ENCODE data around the gene FEM1C. TPM values are rescaled to one million over a fixed set of nuclear protein-coding genes. Genes with fewer than 3 reads are reported as not detected.

Gene FEM1C
- total and polyA plus RNA-seq, 10 donors, result 3.1 to 22.7 (median 16.9) TPM

DNA sequence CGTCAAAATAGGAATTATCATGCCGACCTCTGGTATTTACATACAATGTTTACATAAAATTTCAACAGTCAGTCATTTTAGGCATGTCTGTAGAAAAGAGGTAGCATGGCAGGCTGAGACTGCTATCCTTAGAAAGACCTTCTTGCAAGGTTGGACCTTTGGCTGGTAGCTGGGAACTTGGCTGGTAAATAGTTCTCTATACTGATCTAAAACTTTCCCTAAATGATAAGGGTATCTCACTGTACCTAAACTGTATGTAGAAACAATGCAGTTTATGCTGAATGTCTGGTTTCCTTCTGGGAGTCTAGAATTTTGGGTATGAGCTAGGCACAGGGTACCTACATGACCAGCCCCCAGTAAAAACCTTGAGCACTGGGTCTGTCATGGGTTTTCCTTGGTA is 18.0 kb downstream of the FEM1C start:
- WGBS, 5 donors, result 83 to 95% (median 93%) methylated on average over 2 of the region's 2 CpGs
- intact Hi-C loops (cut with DNase I; ENCODE audit: low total_unique reads), result no loop called here
- no peak overlapping the region for H3K27ac ChIP-seq

DNA sequence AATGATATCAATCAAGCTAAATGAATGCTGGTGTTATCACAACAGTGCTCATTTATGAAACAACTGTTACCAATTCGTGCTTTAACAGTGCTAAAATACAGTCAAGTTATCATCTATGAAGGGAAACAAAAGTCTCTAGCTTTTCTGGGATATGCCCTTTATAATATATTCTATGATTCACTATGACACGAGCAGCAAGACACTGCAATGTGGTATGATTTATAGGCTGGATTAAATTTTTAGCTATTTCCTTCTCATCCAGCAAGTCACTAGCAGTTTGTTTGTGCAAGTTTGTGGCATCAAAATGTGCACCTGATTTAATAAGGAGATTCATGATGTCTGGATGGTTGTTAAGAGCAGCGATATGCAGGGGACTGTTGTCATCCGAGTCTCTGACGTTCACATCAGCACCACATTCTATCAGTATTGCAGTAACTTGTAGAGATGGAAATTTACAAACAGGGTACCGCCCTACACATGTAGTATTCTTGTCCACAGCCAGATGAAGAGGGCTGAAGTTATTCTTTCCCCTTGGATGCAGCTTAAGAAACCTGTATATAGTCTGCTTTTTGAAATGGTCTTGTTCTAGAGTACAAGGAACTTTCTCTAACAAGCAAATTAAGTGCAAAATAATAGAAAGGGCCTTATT is 20.3 kb downstream of the FEM1C start:
- Histone ChIP-seq H3K27ac (no peak overlapping the region), H3K36me3 (peaks cover 0 to 66% (median 19%) of the 10 kb centered on the region in 6 donors), H3K4me3 (no peak overlapping the region), H3K4me1 (peaks cover 0 to 60% (median 16%) of the 10 kb centered on the region in 6 donors), H3K9me3 (no peaks in the 10 kb centered on the region), H3K27me3 (replicated peaks in 1 of 7) (no peaks in the 10 kb centered on the region)
- DNase-seq, result no peak
- TF ChIP-seq POLR2AphosphoS5 (IDR thresholded peaks at IDR 0.05), result no peak
- TF ChIP-seq, protein P1, sequence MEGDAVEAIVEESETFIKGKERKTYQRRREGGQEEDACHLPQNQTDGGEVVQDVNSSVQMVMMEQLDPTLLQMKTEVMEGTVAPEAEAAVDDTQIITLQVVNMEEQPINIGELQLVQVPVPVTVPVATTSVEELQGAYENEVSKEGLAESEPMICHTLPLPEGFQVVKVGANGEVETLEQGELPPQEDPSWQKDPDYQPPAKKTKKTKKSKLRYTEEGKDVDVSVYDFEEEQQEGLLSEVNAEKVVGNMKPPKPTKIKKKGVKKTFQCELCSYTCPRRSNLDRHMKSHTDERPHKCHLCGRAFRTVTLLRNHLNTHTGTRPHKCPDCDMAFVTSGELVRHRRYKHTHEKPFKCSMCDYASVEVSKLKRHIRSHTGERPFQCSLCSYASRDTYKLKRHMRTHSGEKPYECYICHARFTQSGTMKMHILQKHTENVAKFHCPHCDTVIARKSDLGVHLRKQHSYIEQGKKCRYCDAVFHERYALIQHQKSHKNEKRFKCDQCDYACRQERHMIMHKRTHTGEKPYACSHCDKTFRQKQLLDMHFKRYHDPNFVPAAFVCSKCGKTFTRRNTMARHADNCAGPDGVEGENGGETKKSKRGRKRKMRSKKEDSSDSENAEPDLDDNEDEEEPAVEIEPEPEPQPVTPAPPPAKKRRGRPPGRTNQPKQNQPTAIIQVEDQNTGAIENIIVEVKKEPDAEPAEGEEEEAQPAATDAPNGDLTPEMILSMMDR (IDR thresholded peaks at IDR 0.05 in 8 of 11, conservative IDR thresholded peaks at IDR 0.05 in 3 of 11), result no peak
- TF ChIP-seq POLR2A (IDR thresholded peaks at IDR 0.05), result no peak
- WGBS, 5 donors, result 92 to 97% (median 94%) methylated on average over 6 of the region's 6 CpGs
- intact Hi-C loops (cut with DNase I; ENCODE audit: low total_unique reads), result no loop called here

More for the DNA sequence above, 18.0 kb downstream of the FEM1C start:
- no peak overlapping the region for H3K4me3 ChIP-seq
- no peak for DNase-seq
- peaks cover 0 to 70% (median 19%) of the 10 kb centered on the region in 6 donors for H3K36me3 ChIP-seq
- H3K4me1 ChIP-seq, result peaks cover 0 to 81% (median 24%) of the 10 kb centered on the region in 6 donors
- no peaks in the 10 kb centered on the region for H3K9me3 ChIP-seq
- TF ChIP-seq POLR2A (IDR thresholded peaks at IDR 0.05), result no peak
- TF ChIP-seq POLR2AphosphoS5 (IDR thresholded peaks at IDR 0.05), result no peak
- TF ChIP-seq, protein P1 (IDR thresholded peaks at IDR 0.05 in 8 of 11, conservative IDR thresholded peaks at IDR 0.05 in 3 of 11), result no peak
- no peaks in the 10 kb centered on the region for H3K27me3 ChIP-seq (replicated peaks in 1 of 7)

DNA sequence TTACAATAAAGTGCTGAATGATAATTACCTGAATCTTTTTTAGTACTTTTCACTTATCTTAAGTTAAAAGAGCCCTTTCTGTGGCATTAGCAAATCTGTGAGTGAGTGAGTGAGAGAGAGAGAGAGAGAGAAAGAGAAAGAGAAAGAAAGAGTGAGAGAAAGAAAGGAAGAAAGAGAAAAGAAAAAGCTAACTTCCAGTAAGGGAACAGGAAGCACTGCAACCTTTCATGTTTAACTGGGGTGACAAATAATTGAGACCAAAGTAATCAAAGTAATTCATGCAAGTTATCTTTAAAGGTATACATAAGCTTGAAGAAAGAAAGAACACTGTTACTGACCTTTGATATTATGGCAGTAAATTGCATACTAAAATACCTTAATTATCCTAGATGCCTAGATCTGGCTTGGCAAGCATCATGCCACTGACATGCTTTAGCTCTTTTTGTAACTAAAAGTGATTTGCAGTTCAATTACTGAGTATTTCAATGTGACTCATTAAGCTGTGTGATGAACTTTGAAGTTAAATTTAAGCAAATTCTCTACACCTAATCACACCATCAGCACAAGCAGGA is 21.7 kb downstream of the FEM1C start:
- Histone ChIP-seq H3K27me3 (replicated peaks in 1 of 7) (no peaks in the 10 kb centered on the region), H3K27ac (no peak overlapping the region), H3K36me3 (peaks cover 0 to 60% (median 19%) of the 10 kb centered on the region in 6 donors), H3K4me3 (no peak overlapping the region), H3K4me1 (peaks cover 0 to 46% (median 8%) of the 10 kb centered on the region in 6 donors), H3K9me3 (no peaks in the 10 kb centered on the region)
- TF ChIP-seq POLR2AphosphoS5 (IDR thresholded peaks at IDR 0.05) (no peak), POLR2A (IDR thresholded peaks at IDR 0.05) (no peak)
- TF ChIP-seq, protein P1 (IDR thresholded peaks at IDR 0.05 in 8 of 11, conservative IDR thresholded peaks at IDR 0.05 in 3 of 11), result no peak
- DNase-seq, result no peak
- intact Hi-C loops (cut with DNase I; ENCODE audit: low total_unique reads), result no loop called here

DNA sequence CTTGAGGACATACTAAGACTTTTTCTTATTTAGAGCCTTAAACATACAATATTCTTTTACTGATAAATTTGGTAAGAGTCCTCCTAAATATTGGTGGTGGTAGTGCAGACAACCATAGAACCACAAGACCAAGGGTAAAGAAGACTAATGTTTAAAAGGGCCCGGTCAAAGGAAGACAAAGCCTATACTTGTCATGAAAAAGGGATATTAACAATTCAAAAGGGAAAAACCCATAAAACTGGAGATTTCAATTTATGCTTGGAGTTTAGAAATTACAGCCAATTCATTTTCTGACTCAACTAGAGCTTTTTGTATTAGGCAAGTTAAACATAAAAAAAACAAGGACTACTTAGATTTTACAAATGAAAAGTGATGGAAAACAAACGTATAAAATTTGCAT is 24.4 kb downstream of the FEM1C start:
- H3K4me3 ChIP-seq, result no peak overlapping the region
- intact Hi-C loops (cut with DNase I; ENCODE audit: low total_unique reads), result no loop called here
- H3K9me3 ChIP-seq, result no peaks in the 10 kb centered on the region
- TF ChIP-seq POLR2AphosphoS5 (IDR thresholded peaks at IDR 0.05), result no peak
- TF ChIP-seq POLR2A (IDR thresholded peaks at IDR 0.05), result no peak
- TF ChIP-seq, protein P1 (IDR thresholded peaks at IDR 0.05 in 8 of 11, conservative IDR thresholded peaks at IDR 0.05 in 3 of 11), result no peak
- H3K27me3 ChIP-seq (replicated peaks in 1 of 7), result no peaks in the 10 kb centered on the region
- 74 to 91% (median 80%) methylated on average over 2 of the region's 2 CpGs for WGBS, 5 donors
- DNase-seq, result no peak
- H3K27ac ChIP-seq, result no peak overlapping the region
- peaks cover 0 to 40% (median 16%) of the 10 kb centered on the region in 6 donors for H3K36me3 ChIP-seq
- H3K4me1 ChIP-seq, result peaks cover 0 to 27% (median 8%) of the 10 kb centered on the region in 6 donors

Data from spleen (tissue), 11 donors.